HG03280 (cell line): Measurements from ENCODE around the gene COL9A3.

ENCODE experiments used
- ATAC-seq: cut with Tn5 transposase; IDR thresholded peaks from one replicate; pipeline ENCODE4 v1.9.1; 2021; ENCODE audit warnings: mild to moderate bottlenecking, moderate library complexity; ENCODE audit not compliant: unreplicated experiment

The COL9A3 gene

DNA sequence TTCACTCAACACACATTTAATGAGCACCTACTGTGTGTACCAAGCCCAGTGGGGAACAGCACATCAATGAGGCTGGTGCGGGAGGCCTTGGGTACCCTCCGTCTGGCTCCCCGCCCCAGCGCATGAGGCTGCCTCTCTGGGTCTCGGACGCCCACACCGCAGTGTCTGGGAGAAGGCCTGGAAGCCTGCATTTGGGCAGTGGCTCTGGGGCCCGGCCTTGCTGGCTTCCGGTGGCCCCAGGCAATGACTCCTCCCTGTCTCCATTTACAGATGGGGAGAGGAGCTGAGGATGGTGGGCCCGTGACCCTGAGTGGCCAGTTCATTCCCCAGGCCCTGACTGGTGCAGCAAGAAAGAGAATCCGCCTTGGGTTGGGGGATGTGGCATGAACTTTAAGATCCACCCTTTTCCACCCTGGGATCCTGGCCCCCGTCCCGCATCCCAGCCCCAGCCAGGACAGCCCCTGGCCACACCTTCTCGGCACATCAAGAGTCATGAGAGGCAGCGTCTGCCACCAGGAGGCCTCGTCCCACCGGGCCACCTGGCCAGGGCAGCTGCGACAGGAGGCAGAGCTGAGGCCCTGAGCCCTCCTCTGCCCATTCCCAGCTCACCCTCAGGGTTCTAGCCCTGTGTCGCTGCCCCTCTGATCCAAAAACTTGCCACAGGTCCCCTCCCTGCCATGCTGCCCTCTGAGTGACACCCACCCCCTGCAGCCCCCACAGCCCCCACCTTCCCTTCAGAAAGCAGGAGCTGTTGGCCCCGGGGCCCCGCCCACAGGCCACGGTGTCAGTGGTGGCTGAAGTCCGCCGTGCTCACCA, 38.0 kb upstream of the COL9A3 start:
- no peak for ATAC-seq

DNA sequence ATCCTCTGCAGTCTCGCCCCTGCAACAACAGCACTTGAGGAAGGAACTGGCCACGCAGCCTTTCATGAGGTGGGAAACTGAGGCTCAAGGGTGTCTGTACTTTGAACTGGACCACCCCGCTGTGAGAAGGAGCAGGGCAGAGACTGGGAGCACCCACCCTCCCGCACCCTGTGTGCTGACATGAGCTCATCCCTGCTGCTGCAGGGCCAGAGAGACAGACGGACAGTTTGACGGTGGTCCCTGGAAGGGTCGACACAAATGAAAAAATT, 37.5 kb upstream of the COL9A3 start:
- ATAC-seq, result no peak

- no peak for ATAC-seq
These were observed 36.6 kb upstream of the COL9A3 start for GRCh38 chr20:62780204-62780603.

DNA sequence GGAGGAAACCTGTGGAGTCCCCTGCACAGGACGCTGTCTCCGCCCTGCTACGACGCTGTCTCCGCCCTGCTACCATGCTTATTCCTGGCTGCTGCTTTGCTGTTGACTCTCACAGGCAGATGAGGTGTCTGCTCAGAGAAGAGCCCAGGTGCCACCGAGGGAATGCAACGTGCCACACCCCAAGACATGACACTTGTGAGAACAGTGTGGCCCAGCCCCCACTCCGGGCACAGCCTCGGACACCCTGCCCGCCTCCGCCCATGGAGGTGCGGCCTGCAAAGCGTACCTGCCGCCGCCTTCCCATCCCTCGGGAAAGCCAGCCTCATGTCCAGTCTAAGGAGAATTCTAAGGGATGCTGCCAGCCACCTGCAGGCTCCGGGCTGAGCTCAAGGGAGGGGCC, 36.2 kb upstream of the COL9A3 start:
- no peak for ATAC-seq

DNA sequence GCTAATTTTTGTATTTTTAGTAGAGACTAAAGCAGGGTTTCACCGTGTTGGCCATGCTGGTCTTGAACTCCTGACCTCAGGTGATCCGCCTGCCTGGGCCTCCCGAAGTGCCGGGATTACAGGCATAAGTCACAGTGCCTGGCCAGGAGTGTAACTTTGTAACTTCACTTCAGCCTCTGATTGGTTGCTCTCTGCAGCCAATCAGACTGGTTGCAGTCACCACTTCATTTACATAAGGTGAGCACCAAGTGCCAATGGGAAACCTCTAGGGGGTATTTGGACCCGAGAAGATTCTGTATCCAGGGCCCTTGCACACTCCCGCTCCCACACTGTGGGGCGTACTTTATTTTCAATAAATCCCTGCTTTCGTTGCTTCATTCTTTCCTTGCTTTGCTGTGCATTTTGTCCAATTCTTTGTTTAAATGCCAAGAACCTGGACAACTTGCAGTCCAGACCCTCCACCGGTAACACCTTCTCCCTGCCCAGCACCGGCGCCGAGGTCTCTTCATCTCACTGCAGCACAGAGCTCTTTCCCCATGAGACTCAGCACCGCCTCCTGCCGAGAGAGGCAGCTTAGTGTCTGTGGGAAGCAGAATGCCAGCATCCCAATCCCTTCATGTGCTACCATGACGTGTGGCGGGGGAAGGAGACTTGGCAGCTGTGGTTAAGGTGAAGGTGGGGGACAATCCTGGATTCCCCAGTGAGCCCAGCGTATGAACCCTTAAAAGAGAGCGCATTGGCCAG, 34.5 kb upstream of the COL9A3 start:
- no peak for ATAC-seq

DNA sequence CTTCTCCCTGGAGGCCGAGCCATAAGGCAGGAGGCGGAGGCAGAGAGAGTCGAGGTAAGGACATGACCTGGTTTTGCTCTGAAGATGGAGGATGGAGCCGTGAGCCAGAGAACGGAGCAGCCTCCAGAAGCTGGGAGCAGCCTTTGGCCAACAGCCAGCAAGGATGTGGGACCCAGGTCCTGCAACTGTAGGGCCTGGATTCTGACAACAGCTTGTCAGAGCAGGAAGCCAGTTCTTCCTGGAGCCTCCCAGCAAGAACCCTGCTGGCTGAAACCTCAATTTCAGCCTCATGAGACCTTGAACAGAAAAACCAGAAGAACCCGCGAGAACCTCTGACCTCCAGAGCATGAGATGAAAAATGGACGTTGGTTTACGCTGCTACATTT, 34.0 kb upstream of the COL9A3 start:
- no peak for ATAC-seq

- no peak for ATAC-seq
These were observed 32.4 kb upstream of the COL9A3 start for GRCh38 chr20:62784497-62784896.

- no peak for ATAC-seq
These were observed 31.5 kb upstream of the COL9A3 start for GRCh38 chr20:62785393-62785792.

- no peak for ATAC-seq
These were observed 30.7 kb upstream of the COL9A3 start for GRCh38 chr20:62786157-62786556.

GRCh38 chr20:62787321-62787720, 29.5 kb upstream of the COL9A3 start:
- ATAC-seq, result no peak

- ATAC-seq, result no peak
These were observed 29.0 kb upstream of the COL9A3 start for GRCh38 chr20:62787866-62788265.

DNA sequence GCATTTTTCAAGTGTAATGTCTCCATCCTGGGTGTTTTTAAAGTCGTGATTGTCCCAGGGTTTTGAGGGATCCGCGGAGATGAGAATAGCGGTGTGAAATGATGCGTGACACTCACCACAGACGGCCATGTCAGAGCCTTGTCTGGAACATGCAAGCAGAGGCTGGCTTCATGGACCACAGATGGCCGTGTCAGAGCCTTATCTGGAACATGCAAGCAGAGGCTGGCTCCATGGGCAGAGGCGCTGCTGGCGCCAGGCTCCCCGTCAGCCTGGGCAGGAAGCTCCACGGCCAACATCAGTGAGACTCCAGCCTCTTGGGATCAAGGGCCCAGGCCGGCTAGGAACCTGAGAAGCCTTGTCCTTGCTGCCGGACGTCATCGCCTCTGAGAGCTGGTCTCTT, 28.2 kb upstream of the COL9A3 start:
- ATAC-seq, result no peak

GRCh38 chr20:62790075-62790474, 26.8 kb upstream of the COL9A3 start:
- ATAC-seq, result no peak

- no peak for ATAC-seq
These were observed 25.3 kb upstream of the COL9A3 start for GRCh38 chr20:62791301-62792181.

GRCh38 chr20:62792182-62792939, 24.5 kb upstream of the COL9A3 start:
- no peak for ATAC-seq

DNA sequence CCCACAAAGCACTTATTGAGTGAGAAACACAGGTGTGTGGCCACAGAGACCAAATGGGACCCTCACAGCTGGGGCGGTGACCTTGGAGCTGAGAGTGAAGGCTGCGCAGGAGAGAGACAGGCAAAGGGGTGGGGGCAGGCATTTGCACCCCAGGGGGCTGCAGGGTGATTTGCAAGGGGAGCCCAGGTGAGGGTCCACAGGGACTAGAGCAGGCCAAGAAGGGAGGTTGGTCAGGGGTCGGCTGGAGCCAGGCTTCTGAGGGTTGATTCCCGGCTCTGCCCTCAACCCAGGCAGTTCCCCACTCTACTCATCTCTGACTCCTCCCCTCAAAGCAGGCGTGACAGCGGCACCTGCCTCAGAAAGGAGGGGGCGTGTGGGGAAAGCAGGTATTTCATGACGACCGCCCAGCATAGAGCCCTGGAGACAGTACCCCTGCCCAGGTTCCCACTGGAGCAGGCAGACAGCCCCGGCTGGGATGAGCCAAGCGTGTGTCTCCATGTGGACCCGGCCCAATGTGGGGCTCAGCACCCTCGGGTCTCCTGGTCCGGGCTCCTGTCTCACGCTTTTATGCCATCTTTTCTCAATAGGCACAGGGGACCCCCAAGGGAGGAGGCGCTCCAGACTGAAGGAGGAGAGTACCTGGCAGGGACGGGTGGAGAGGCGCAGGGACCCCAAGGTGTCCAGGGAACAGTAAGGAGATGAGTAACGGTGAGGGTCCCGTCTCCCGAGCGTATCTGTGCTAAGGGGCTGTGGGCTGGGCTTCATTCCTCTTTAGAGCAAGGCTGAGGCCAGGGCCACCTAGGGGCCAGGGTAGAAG, 23.7 kb upstream of the COL9A3 start:
- ATAC-seq, result no peak

DNA sequence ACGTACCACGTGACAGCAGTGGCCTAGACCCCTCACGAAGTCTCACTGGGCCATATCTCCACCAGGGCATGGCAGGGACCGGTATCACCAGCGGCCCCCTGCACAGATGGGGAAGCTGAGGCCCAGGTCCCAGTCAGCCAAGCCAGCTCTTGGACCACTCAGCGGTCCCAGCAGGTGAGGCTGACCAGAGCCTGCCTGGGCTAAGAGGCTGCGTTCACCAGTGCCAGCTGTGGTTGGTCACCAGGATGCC, 23.2 kb upstream of the COL9A3 start:
- ATAC-seq, result no peak

GRCh38 chr20:62794007-62794724, 22.7 kb upstream of the COL9A3 start:
- peak; percentile 75 for ATAC-seq

DNA sequence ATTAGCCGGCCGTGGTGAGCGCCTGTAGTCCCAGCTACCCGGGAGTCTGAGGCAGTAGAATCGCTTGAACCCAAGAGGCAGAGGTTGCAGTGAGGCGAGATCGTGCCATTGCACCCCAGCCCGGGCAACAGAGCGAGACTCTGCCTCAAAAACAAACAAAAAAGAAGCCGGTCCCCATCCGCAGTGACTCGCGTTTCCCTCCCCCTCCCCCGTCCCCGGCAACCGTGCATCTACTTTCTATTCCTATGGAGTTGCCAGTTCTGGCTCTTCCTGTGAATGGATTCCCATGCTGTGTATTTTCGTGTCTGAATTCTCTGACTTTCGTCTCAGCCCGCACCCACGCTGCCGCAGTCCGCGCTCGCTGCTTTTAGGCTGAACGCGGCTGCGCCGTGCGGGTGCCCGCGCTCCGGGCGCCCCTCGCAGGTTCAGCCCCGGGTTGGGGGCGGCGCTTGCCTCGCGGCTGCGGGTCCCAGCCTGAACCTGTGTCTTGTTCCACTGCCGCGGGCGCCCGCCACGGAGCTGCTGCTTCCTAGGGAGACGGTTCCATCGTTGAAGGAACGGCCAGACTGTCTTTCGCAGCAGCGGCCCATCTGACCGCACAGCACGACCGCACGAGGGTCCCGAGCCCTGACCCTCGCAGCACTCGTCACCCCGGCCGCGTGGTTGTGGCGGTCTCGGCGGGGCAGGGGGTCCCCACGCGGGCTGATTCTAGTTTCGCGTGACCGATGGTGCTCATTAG, 21.7 kb upstream of the COL9A3 start:
- no peak for ATAC-seq
